Parathyroid adenoma (tissue), 2 donors: Measurements from ENCODE around the gene MDK.

Source experiments
- H2AFZ ChIP-seq: fragments of 300-600 bp; sonication (generic); one replicate; pipeline ENCODE4 v1.7.0; 2017; ENCODE audit warnings: antibody characterized with exemption, mild to moderate bottlenecking
- H3K27ac ChIP-seq: fragments of 300-600 bp; sonication (generic); one replicate; pipeline ENCODE4 v1.7.0; 2017
- H3K27me3 ChIP-seq: fragments of 300-600 bp; sonication (generic); one replicate; pipeline ENCODE4 v1.7.0; 2017; ENCODE audit warnings: low read length; ENCODE audit not compliant: control insufficient read depth, insufficient read depth
- H3K36me3 ChIP-seq: fragments of 300-600 bp; sonication (generic); one replicate; pipeline ENCODE4 v1.7.0; 2017; ENCODE audit warnings: low read length; ENCODE audit not compliant: control insufficient read depth, insufficient read depth
- H3K4me1 ChIP-seq: fragments of 300-600 bp; sonication (generic); one replicate; pipeline ENCODE4 v1.7.0; 2017; ENCODE audit warnings: control low read depth
- H3K4me2 ChIP-seq: fragments of 300-600 bp; sonication (generic); one replicate; pipeline ENCODE4 v1.7.0; 2017; ENCODE audit warnings: low read length
- H3K4me3 ChIP-seq: fragments of 300-600 bp; sonication (generic); one replicate; pipeline ENCODE4 v1.7.0; 2017; ENCODE audit warnings: low read depth, low read length
- H3K79me2 ChIP-seq: fragments of 300-600 bp; sonication (generic); one replicate; pipeline ENCODE4 v1.7.0; 2017; ENCODE audit warnings: control low read depth
- H3K9ac ChIP-seq: fragments of 300-600 bp; sonication (generic); one replicate; pipeline ENCODE4 v1.7.0; 2017; ENCODE audit warnings: mild to moderate bottlenecking
- H3K9me3 ChIP-seq: fragments of 300-600 bp; sonication (generic); one replicate; pipeline ENCODE4 v1.7.0; 2017; ENCODE audit warnings: low read length; ENCODE audit not compliant: control insufficient read depth
- TF ChIP-seq, protein P1 (sequence below): fragments of 300-600 bp; sonication (generic); IDR thresholded peaks from one replicate; pipeline ENCODE4 v1.7.0; 2017; ENCODE audit warnings: antibody characterized with exemption, mild to moderate bottlenecking
- donor health status: primary hyperparathyroidism.

Gene MDK

DNA sequence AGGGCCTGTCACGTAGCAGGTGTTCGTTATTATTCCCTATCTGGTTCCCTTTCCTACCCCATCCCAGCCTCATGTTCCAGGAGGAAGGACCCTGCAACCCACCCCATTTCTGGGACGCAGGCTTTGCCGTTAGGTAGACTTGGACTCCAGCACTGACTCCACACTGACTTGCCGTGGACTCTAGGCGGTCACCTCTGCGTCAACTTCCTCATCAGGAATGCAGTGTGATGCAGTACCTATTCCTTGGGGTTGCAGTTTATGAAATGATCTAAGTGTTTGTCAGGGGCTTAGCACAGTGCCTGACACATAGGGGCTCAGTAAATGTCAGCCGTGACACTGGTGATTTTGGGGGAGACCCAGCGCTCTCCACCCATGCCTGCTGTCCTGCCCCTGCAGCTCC lies 17.4 kb upstream of the MDK start:
- Histone ChIP-seq H3K9ac (no peak overlapping the region), H2AFZ (no peak overlapping the region), H3K36me3 (no peaks in the 10 kb centered on the region), H3K4me2 (no peak overlapping the region), H3K9me3 (no peaks in the 10 kb centered on the region), H3K27ac (peak overlapping the region; percentile 97), H3K4me1 (peaks cover 25% of the 10 kb centered on the region), H3K79me2 (peaks cover 18% of the 10 kb centered on the region), H3K4me3 (no peak overlapping the region), H3K27me3 (no peaks in the 10 kb centered on the region)
- TF ChIP-seq, protein P1, sequence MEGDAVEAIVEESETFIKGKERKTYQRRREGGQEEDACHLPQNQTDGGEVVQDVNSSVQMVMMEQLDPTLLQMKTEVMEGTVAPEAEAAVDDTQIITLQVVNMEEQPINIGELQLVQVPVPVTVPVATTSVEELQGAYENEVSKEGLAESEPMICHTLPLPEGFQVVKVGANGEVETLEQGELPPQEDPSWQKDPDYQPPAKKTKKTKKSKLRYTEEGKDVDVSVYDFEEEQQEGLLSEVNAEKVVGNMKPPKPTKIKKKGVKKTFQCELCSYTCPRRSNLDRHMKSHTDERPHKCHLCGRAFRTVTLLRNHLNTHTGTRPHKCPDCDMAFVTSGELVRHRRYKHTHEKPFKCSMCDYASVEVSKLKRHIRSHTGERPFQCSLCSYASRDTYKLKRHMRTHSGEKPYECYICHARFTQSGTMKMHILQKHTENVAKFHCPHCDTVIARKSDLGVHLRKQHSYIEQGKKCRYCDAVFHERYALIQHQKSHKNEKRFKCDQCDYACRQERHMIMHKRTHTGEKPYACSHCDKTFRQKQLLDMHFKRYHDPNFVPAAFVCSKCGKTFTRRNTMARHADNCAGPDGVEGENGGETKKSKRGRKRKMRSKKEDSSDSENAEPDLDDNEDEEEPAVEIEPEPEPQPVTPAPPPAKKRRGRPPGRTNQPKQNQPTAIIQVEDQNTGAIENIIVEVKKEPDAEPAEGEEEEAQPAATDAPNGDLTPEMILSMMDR: no peak

DNA sequence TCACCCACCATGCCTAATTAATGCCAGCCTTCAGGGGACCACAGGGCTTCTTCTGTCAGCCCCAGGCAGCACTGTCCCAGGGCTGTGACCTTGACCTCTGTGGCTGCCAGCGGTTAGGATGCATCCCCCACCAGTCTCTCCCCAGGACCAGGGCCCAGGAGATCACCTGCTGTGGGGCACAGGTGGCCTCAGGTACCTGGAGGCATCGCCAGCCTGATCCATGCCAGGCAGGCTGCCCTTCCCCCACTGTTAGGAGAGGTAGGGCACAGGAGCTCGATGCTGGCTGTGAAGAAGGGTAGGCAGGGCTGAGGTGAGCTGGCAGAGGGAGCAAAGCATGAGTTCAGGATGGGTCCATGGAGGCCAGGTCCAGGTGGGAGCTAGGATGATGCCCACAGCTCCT lies 16.7 kb upstream of the MDK start:
- no peak overlapping the region for H3K9ac ChIP-seq

DNA sequence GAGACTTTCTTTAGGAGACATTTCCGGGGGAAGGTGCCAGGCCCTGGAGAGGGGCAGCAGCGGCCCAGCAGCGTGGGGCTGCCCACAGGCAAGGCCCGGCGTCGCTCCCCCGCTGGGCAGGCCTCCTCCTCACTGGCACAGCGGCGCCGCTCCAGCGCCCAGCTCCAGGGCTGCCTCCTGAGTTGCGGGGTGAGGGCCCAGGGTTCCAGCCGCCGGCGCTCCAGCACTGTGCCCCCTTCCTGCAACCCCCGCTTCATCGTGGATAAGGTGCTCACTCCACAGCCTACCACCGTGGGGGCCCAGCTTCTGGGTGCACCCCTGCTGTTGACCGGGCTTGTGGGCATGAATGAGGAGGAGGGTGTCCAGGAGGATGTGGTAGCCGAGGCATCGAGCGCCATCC lies 15.2 kb upstream of the MDK start:
- no peak overlapping the region for H3K27ac ChIP-seq
- H3K79me2 ChIP-seq: peaks cover 15% of the 10 kb centered on the region
- no peaks in the 10 kb centered on the region for H3K9me3 ChIP-seq
- no peaks in the 10 kb centered on the region for H3K27me3 ChIP-seq
- no peak overlapping the region for H3K4me2 ChIP-seq
- no peaks in the 10 kb centered on the region for H3K36me3 ChIP-seq
- H3K4me3 ChIP-seq: no peak overlapping the region
- H3K9ac ChIP-seq: no peak overlapping the region
- peaks cover 20% of the 10 kb centered on the region for H3K4me1 ChIP-seq
- no peak overlapping the region for H2AFZ ChIP-seq
- TF ChIP-seq, protein P1: no peak

More for the DNA sequence above, 16.7 kb upstream of the MDK start:
- no peak overlapping the region for H3K27ac ChIP-seq
- no peaks in the 10 kb centered on the region for H3K9me3 ChIP-seq
- peaks cover 25% of the 10 kb centered on the region for H3K4me1 ChIP-seq
- H3K4me2 ChIP-seq: no peak overlapping the region
- H3K36me3 ChIP-seq: no peaks in the 10 kb centered on the region
- H2AFZ ChIP-seq: no peak overlapping the region
- H3K79me2 ChIP-seq: peaks cover 18% of the 10 kb centered on the region
- H3K27me3 ChIP-seq: no peaks in the 10 kb centered on the region
- H3K4me3 ChIP-seq: no peak overlapping the region
- TF ChIP-seq, protein P1: no peak

DNA sequence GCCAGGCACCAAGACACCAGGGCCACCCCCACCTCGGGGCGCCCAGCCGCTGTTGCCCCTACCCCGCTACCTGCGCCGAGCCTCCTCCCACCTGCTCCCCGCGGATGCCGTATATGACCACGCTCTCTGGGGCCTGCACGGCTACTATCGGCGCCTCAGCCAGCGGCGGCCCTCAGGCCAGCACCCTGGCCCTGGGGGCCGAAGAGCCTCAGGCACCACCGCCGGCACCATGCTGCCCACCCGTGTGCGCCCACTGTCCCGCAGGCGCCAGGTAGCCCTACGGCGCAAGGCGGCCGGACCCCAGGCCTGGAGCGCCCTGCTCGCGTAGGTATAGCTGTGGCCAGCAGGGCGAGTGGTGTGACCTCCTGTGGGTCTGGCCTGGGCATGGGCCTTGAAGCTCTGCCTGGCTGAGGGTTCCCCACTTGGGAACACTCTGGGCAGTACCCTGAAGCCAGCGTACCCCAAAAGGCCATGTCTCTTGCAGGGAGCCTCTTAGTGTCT lies 14.8 kb upstream of the MDK start:
- no peak overlapping the region for H3K4me2 ChIP-seq
- H3K79me2 ChIP-seq: peaks cover 15% of the 10 kb centered on the region
- no peak overlapping the region for H2AFZ ChIP-seq
- no peaks in the 10 kb centered on the region for H3K27me3 ChIP-seq
- no peak overlapping the region for H3K27ac ChIP-seq
- H3K36me3 ChIP-seq: no peaks in the 10 kb centered on the region
- peaks cover 20% of the 10 kb centered on the region for H3K4me1 ChIP-seq
- TF ChIP-seq, protein P1: no peak
- H3K4me3 ChIP-seq: no peak overlapping the region
- no peak overlapping the region for H3K9ac ChIP-seq
- no peaks in the 10 kb centered on the region for H3K9me3 ChIP-seq

DNA sequence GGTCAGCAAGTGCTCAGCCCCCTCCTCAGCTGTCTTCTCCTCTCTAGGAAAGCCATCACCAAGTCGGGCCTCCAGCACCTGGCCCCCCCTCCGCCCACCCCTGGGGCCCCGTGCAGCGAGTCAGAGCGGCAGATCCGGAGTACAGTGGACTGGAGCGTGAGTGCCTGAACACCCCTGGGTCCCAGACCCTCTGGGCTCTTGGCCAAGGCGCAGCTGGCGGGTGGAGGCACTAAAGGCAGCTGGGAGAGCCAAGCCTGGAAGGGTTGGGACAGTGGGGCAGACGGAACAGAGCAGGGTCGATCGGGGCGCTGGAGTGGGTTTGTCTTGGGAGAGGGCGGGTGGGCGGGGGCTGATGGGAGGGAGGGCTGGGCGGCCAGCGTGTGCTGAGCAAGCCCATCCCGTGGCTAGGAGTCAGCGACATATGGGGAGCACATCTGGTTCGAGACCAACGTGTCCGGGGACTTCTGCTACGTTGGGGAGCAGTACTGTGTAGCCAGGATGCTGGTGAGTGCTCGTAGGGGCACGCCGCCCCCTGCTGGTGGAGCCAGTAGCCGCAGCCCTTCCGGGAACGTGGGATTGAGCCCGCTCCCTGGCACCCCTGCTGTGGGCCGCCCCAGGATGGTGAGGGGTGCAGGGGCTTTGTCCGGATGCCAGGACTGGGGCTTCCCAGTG lies 14.1 kb upstream of the MDK start:
- Histone ChIP-seq H3K4me3 (no peak overlapping the region), H3K4me2 (no peak overlapping the region), H3K4me1 (peaks cover 14% of the 10 kb centered on the region), H3K27me3 (no peaks in the 10 kb centered on the region), H3K9ac (no peak overlapping the region), H3K9me3 (no peaks in the 10 kb centered on the region), H3K79me2 (peaks cover 11% of the 10 kb centered on the region), H3K36me3 (no peaks in the 10 kb centered on the region), H2AFZ (no peak overlapping the region), H3K27ac (no peak overlapping the region)
- TF ChIP-seq, protein P1: peak; percentile 67
